ENCODE results near the gene C11orf86.
"Not testable (repeated sequence)": the region's sequence is repeated elsewhere in the genome, so short reads cannot be mapped to it uniquely, and the experiment has no call there.

C11orf86 gene

GRCh38 chr11:66974724-66975404, at the start of gene C11orf86:
C11orf86 (plus strand) TSS chr11:66975304; CDS start chr11:66975363, 59 bp downstream.
- no peak for DNase-seq

GRCh38 chr11:66929753-66930152, 45.4 kb upstream of the C11orf86 start:
- no peak for DNase-seq

GRCh38 chr11:66932543-66932942, 42.6 kb upstream of the C11orf86 start:
- DNase-seq: no peak

GRCh38 chr11:66933531-66933930, 41.6 kb upstream of the C11orf86 start:
- no peak for DNase-seq

- DNase-seq: no peak
Observed at GRCh38 chr11:66934950-66935779, 39.9 kb upstream of the C11orf86 start.

- no peak for DNase-seq
Observed at GRCh38 chr11:66936311-66936711, 38.8 kb upstream of the C11orf86 start.

- DNase-seq: no peak
Observed at GRCh38 chr11:66937193-66937733, 37.8 kb upstream of the C11orf86 start.

- DNase-seq: no peak
Observed at GRCh38 chr11:66938582-66939135, 36.4 kb upstream of the C11orf86 start.

- peak in 12 of 58 donors; percentile 2 to 36 (median 20) for DNase-seq
Observed at GRCh38 chr11:66950112-66950535, 25.0 kb upstream of the C11orf86 start.

GRCh38 chr11:66951135-66951534, 24.0 kb upstream of the C11orf86 start:
- DNase-seq: no peak

GRCh38 chr11:66951927-66952337, 23.2 kb upstream of the C11orf86 start:
- DNase-seq: peak in 1 of 58 donors; percentile 10

- DNase-seq: no peak
Observed at GRCh38 chr11:66953081-66953833, 21.8 kb upstream of the C11orf86 start.

GRCh38 chr11:66956689-66957290, 18.3 kb upstream of the C11orf86 start:
- DNase-seq: peak in 34 of 58 donors; percentile 11 to 68 (median 26)

GRCh38 chr11:66957971-66958231, 17.2 kb upstream of the C11orf86 start:
- DNase-seq: no peak

- peak; percentile 91 to 100 (median 100) for DNase-seq
Observed at GRCh38 chr11:66958232-66958955, 16.7 kb upstream of the C11orf86 start, which contains the start of gene PC. PC (minus strand) TSS chr11:66958383; CDS start chr11:66872159, 86,224 bp downstream.

GRCh38 chr11:66958956-66959274, 16.2 kb upstream of the C11orf86 start:
- no peak for DNase-seq

GRCh38 chr11:66961691-66962213, 13.4 kb upstream of the C11orf86 start:
- DNase-seq: not testable (repeated sequence)

GRCh38 chr11:66962247-66962646, 12.9 kb upstream of the C11orf86 start:
- DNase-seq: no peak

- DNase-seq: no peak
Observed at GRCh38 chr11:66962801-66963200, 12.3 kb upstream of the C11orf86 start.

- DNase-seq: no peak
Observed at GRCh38 chr11:66964495-66964894, 10.6 kb upstream of the C11orf86 start.

Measured in anterior cingulate cortex (tissue), 58 donors.